Sigmoid colon (tissue), 7 donors: ENCODE results near the gene PLBD1. TPM values are rescaled to one million over a fixed set of nuclear protein-coding genes. Genes with fewer than 3 reads are reported as not detected.

Experiments used
- DNase-seq: peaks from one replicate; pipeline ENCODE4 v3.0.0-alpha.2; 2019
- H3K27ac ChIP-seq, 4 donors: fragments of 200-600 bp; sonication (generic); one replicate each; pipeline ENCODE4 v1.5.1; 2016 to 2019; ENCODE audit warnings: mild to moderate bottlenecking in 1 of 4
- H3K27me3 ChIP-seq, 3 donors: fragments of 200-600 bp; sonication (generic); one replicate each; pipeline ENCODE4 v1.5.1; 2019; ENCODE audit warnings: mild to moderate bottlenecking in 1 of 3
- H3K36me3 ChIP-seq, 4 donors: fragments of 200-600 bp; sonication (generic); one replicate each; pipeline ENCODE4 v1.5.1; 2016 to 2019
- H3K4me1 ChIP-seq, 4 donors: fragments of 200-600 bp; sonication (generic); one replicate each; pipeline ENCODE4 v1.5.1; 2017 to 2019
- H3K4me3 ChIP-seq, 4 donors: fragments of 200-600 bp; sonication (generic); one replicate each; pipeline ENCODE4 v1.5.1; 2017 to 2019; ENCODE audit warnings: mild to moderate bottlenecking in 2 of 4, moderate library complexity in 1 of 4
- H3K9me3 ChIP-seq, 4 donors: fragments of 200-600 bp in 3 of 4; sonication (generic) in 3 of 4; one replicate each; pipeline versions ENCODE4 v1.5.1 to v1.6.1; 2013 to 2019
- CTCF ChIP-seq, 4 experiments: fragments of 450-650 bp in 3 of 4; fragments of 200-600 bp in 1 of 4; IDR thresholded peaks; one replicate each; pipeline ENCODE4 v1.5.1; 2016 to 2019; ENCODE audit warnings: antibody characterized with exemption in 4 of 4, mild to moderate bottlenecking in 3 of 4, moderate library complexity in 2 of 4
- EP300 ChIP-seq, 4 donors: sonication (generic); formaldehyde crosslinking; IDR thresholded peaks; one replicate each; pipeline ENCODE4 v1.6.1; 2017; ENCODE audit warnings: antibody characterized with exemption in 4 of 4
- POLR2A ChIP-seq, 2 donors: fragments of 450-650 bp; IDR thresholded peaks; one replicate each; pipeline ENCODE4 v1.6.1; 2016; ENCODE audit warnings: antibody characterized with exemption in 2 of 2, mild to moderate bottlenecking in 2 of 2, moderate library complexity in 2 of 2
- POLR2AphosphoS5 ChIP-seq, 4 donors: sonication (generic); formaldehyde crosslinking; IDR thresholded peaks; one replicate each; pipeline ENCODE4 v1.6.1; 2017; ENCODE audit warnings: antibody characterized with exemption in 4 of 4
- WGBS, 2 donors: extraction: QIAGEN DNeasy Blood & Tissue Kit; methylation state at CpG; one replicate each; pipeline ENCODE4 v1.1.7; 2013; 5-methylcytosine and 5-hydroxymethylcytosine counted together
- intact Hi-C: fragments of 100-400 bp; cut with DNase I; formaldehyde crosslinking; loops from one replicate; pipeline ENCODE4 v1.15.1; 2023
- polyA plus RNA-seq, 3 donors: library from polyadenylated mRNA; stranded (reverse); fragments of 200-250 nt; gene quantifications; one replicate each; pipeline ENCODE4 v1.2.3, GENCODE V29; 2013
- total RNA-seq, 4 donors: library from RNA; depleted of rRNA; stranded (reverse); fragments of >200 nt; gene quantifications; one replicate each; pipeline ENCODE4 v1.1.0, GENCODE V29; 2016
- donor health status: healthy with polysubstance abuse.
- donor health status: Bipolar disorder and iron deficiency.
- donor health status: healthy.

Gene PLBD1
- total and polyA plus RNA-seq, 7 donors: 8.7 to 24.4 (median 15.6) TPM

- 81 to 91% methylated on average over 3 of the region's 3 CpGs for WGBS, 2 donors
- H3K27me3 ChIP-seq: no peaks in the 10 kb centered on the region
- H3K36me3 ChIP-seq: no peaks in the 10 kb centered on the region
- DNase-seq: no peak
- H3K27ac ChIP-seq: no peak overlapping the region
- H3K9me3 ChIP-seq: peaks cover 0 to 4% (median 0%) of the 10 kb centered on the region in 4 donors
- no peak for TF ChIP-seq POLR2AphosphoS5 (IDR thresholded peaks at IDR 0.05)
- no peak for TF ChIP-seq EP300 (IDR thresholded peaks at IDR 0.05)
- no peak for TF ChIP-seq POLR2A (IDR thresholded peaks at IDR 0.05)
- no peak for TF ChIP-seq CTCF (IDR thresholded peaks at IDR 0.05)
- peaks cover 0 to 13% (median 5%) of the 10 kb centered on the region in 4 donors for H3K4me1 ChIP-seq
- intact Hi-C loops: no loop called here
- H3K4me3 ChIP-seq: no peak overlapping the region
Observed at GRCh38 chr12:14612250-14612649, 44.6 kb upstream of the PLBD1 start.

GRCh38 chr12:14611640-14612203 is 44.0 kb upstream of the PLBD1 start:
- 80 to 93% methylated on average over 3 of the region's 3 CpGs for WGBS, 2 donors
- TF ChIP-seq CTCF (IDR thresholded peaks at IDR 0.05) (no peak), POLR2AphosphoS5 (IDR thresholded peaks at IDR 0.05) (no peak), EP300 (IDR thresholded peaks at IDR 0.05) (no peak)
- Histone ChIP-seq H3K36me3 (no peaks in the 10 kb centered on the region), H3K27ac (no peak overlapping the region), H3K27me3 (no peaks in the 10 kb centered on the region), H3K4me3 (no peak overlapping the region), H3K4me1 (peaks cover 0 to 13% (median 5%) of the 10 kb centered on the region in 4 donors), H3K9me3 (peaks cover 0 to 4% (median 0%) of the 10 kb centered on the region in 4 donors)
- no peak for DNase-seq
- intact Hi-C loops: no loop called here

DNA sequence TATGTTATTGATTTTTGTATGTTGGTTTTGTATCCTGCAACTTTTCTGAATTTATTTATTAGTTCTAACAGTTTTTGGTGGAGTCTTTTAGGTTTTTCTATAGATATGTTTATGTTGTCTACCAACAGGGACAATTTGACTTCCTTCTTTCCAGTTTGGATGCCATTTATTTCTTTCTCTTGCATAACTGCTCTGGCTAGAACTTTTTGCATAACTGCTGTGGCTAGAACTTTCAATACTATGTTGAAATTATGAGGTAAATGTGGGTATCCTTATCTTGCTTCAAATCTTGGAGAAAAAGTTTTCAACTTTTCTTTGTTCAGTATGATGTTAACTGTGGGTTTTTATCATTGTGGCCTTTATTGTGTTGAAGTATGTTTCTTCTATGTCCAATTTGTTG is 39.9 kb upstream of the PLBD1 start:
- TF ChIP-seq CTCF (IDR thresholded peaks at IDR 0.05) (no peak), POLR2A (IDR thresholded peaks at IDR 0.05) (no peak), EP300 (IDR thresholded peaks at IDR 0.05) (no peak)
- no peaks in the 10 kb centered on the region for H3K27me3 ChIP-seq
- intact Hi-C loops: no loop called here
- DNase-seq: no peak
- no peaks in the 10 kb centered on the region for H3K36me3 ChIP-seq
- H3K9me3 ChIP-seq: peaks cover 0 to 7% (median 0%) of the 10 kb centered on the region in 4 donors
- H3K4me3 ChIP-seq: no peak overlapping the region
- no peaks in the 10 kb centered on the region for H3K4me1 ChIP-seq
- no peak overlapping the region for H3K27ac ChIP-seq

DNA sequence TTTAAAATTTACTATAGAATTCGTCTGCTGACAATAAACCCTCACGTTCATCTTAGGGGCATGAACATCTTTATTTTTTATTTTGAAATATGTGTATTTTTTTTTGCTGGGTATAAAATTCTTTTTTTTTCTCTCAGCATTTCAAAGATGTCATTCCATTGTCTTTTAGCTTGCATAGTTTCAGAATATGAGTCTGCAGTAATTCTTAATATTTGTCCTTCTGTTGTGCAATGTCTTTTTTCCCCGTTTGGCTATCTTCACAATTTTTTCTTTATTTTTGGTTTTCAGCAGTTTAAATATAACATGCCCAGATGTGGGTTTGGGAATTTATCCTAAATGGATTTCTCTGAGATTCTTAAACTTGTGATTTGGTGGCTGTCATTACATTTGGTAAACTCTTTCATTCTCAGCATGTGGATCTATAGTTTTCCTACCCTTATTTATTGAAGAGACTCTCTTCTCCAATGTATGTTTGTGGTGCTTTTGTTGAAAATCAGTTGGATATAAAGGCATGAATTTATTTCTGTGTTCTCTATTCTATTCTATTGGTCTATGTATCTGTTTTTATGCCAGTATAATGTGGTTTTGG is 37.8 kb upstream of the PLBD1 start:
- WGBS, 2 donors: 82 to 85% methylated on average over 3 of the region's 3 CpGs
- Histone ChIP-seq H3K4me3 (no peak overlapping the region), H3K27me3 (no peaks in the 10 kb centered on the region), H3K27ac (no peak overlapping the region), H3K9me3 (peaks cover 0 to 7% (median 0%) of the 10 kb centered on the region in 4 donors), H3K4me1 (no peaks in the 10 kb centered on the region), H3K36me3 (no peaks in the 10 kb centered on the region)
- intact Hi-C loops: no loop called here
- no peak for DNase-seq
- no peak for TF ChIP-seq EP300 (IDR thresholded peaks at IDR 0.05)
- TF ChIP-seq CTCF (IDR thresholded peaks at IDR 0.05): no peak
- TF ChIP-seq POLR2A (IDR thresholded peaks at IDR 0.05): no peak
- TF ChIP-seq POLR2AphosphoS5 (IDR thresholded peaks at IDR 0.05): no peak
